Neural cell (in vitro differentiated cells): ENCODE data around the gene WDFY3. TPM values are rescaled to one million over a fixed set of nuclear protein-coding genes. Genes with fewer than 3 reads are reported as not detected.

ENCODE experiments used
- H2AFZ ChIP-seq: fragments of 200-600, 300-800 bp; sonication (generic), shearing (Covaris generic); 2 replicates; pipeline ENCODE4 v1.6.0; 2014; ENCODE audit warnings: low read depth, mild to moderate bottlenecking, antibody characterized with exemption, low read length, moderate library complexity
- H3F3A ChIP-seq: fragments of 200-600 bp; shearing (Covaris generic); 2 replicates; pipeline ENCODE4 v1.6.1; 2016; ENCODE audit warnings: mild to moderate bottlenecking, moderate library complexity, mixed read lengths, antibody characterized with exemption, low read length; ENCODE audit not compliant: insufficient read depth, poor library complexity, severe bottlenecking
- H3K27ac ChIP-seq: fragments of 200-600, 300-800 bp; sonication (generic), shearing (Covaris generic); 2 replicates; pipeline ENCODE4 v1.5.1; 2014; ENCODE audit warnings: mild to moderate bottlenecking, low read length, moderate library complexity
- H3K27me3 ChIP-seq: fragments of 300-800, 200-600 bp; sonication (generic), shearing (Covaris generic); 2 replicates; pipeline ENCODE4 v1.6.0; 2014; ENCODE audit warnings: mild to moderate bottlenecking, low read depth, low read length, moderate library complexity; ENCODE audit not compliant: insufficient read depth
- H3K36me3 ChIP-seq: fragments of 300-800, 200-600 bp; sonication (generic), shearing (Covaris generic); 2 replicates; pipeline ENCODE4 v1.5.1; 2014; ENCODE audit warnings: mild to moderate bottlenecking, antibody characterized with exemption, low read length, moderate library complexity; ENCODE audit not compliant: insufficient read depth
- H3K4me2 ChIP-seq: fragments of 300-800, 200-600 bp; sonication (generic), shearing (Covaris generic); 2 replicates; pipeline ENCODE4 v1.6.0; 2014; ENCODE audit warnings: mild to moderate bottlenecking, low read length
- H3K4me3 ChIP-seq: fragments of 300-800, 200-600 bp; sonication (generic), shearing (Covaris generic); 2 replicates; pipeline ENCODE4 v1.5.1; 2014; ENCODE audit warnings: mild to moderate bottlenecking, low read length, moderate library complexity
- H3K79me2 ChIP-seq: fragments of 200-600 bp; shearing (Covaris generic); replicated peaks from 2 replicates; pipeline ENCODE4 v1.6.0; 2014; ENCODE audit warnings: mild to moderate bottlenecking, low read length, moderate library complexity; ENCODE audit not compliant: insufficient read depth
- H3K9ac ChIP-seq: fragments of 300-800, 200-600 bp; sonication (generic), shearing (Covaris generic); 2 replicates; pipeline ENCODE4 v1.6.1; 2016; ENCODE audit warnings: mild to moderate bottlenecking, low read length, mixed read lengths
- H3K9me2 ChIP-seq: fragments of 200-600 bp; shearing (Covaris generic); 2 replicates; pipeline ENCODE4 v1.6.1; 2016; ENCODE audit warnings: mild to moderate bottlenecking, low read length, mixed read lengths; ENCODE audit not compliant: insufficient read depth
- H3K9me3 ChIP-seq: fragments of 200-600, 300-800 bp; sonication (generic), shearing (Covaris generic); 2 replicates; pipeline ENCODE4 v1.6.1; 2016; ENCODE audit warnings: mild to moderate bottlenecking, mixed run types, low read length, moderate library complexity, mixed read lengths
- H4K20me1 ChIP-seq: fragments of 200-600 bp; shearing (Covaris generic); 2 replicates; pipeline ENCODE4 v1.6.1; 2016; ENCODE audit warnings: mild to moderate bottlenecking, mixed run types; ENCODE audit not compliant: insufficient read depth
- CTCF ChIP-seq: fragments of 450-650 bp; IDR thresholded peaks from 2 replicates; pipeline ENCODE4 v1.5.1; 2014; ENCODE audit warnings: antibody characterized with exemption, mild to moderate bottlenecking, moderate library complexity; ENCODE audit not compliant: poor library complexity, severe bottlenecking
- EP300 ChIP-seq: fragments of 450-650 bp; conservative IDR thresholded peaks from 2 replicates; pipeline ENCODE4 v1.6.1; 2014; ENCODE audit warnings: antibody characterized with exemption, mild to moderate bottlenecking, moderate library complexity; ENCODE audit not compliant: poor library complexity, severe bottlenecking
- EZH2 ChIP-seq: fragments of 200-600, 300-800 bp; shearing (Covaris generic), sonication (generic); IDR thresholded peaks from 2 replicates; pipeline ENCODE4 v1.6.1; 2014; ENCODE audit warnings: antibody characterized with exemption, low read length, borderline replicate concordance, mild to moderate bottlenecking; ENCODE audit not compliant: insufficient read depth, poor library complexity, severe bottlenecking
- MXI1 ChIP-seq: fragments of 450-650 bp; conservative IDR thresholded peaks from 2 replicates; pipeline ENCODE4 v1.6.1; 2014; ENCODE audit warnings: antibody characterized with exemption, mild to moderate bottlenecking; ENCODE audit not compliant: poor library complexity, severe bottlenecking
- POLR2AphosphoS5 ChIP-seq: IDR thresholded peaks from 2 replicates; pipeline ENCODE4 v1.6.1; 2012
- RAD21 ChIP-seq: fragments of 450-650 bp; conservative IDR thresholded peaks from 2 replicates; pipeline ENCODE4 v1.6.1; 2014; ENCODE audit warnings: antibody characterized with exemption, mild to moderate bottlenecking, moderate library complexity
- REST ChIP-seq: IDR thresholded peaks from 2 replicates; pipeline ENCODE4 v1.6.1; 2012; ENCODE audit warnings: borderline replicate concordance
- SMC3 ChIP-seq: fragments of 450-650 bp; conservative IDR thresholded peaks from 2 replicates; pipeline ENCODE4 v1.6.1; 2014; ENCODE audit warnings: antibody characterized with exemption, mild to moderate bottlenecking, moderate library complexity; ENCODE audit not compliant: poor library complexity
- TAF1 ChIP-seq: IDR thresholded peaks from 2 replicates; pipeline ENCODE4 v1.6.1; 2012; ENCODE audit warnings: low read depth
- polyA plus RNA-seq: library from polyadenylated mRNA; depleted of rRNA; stranded (reverse); fragments of >200 nt; gene quantifications from 2 replicates; pipeline ENCODE4 v1.2.3, GENCODE V29; 2014

Gene WDFY3
- polyA plus RNA-seq, 1 donor from 2014 or later = 39.8 TPM

DNA sequence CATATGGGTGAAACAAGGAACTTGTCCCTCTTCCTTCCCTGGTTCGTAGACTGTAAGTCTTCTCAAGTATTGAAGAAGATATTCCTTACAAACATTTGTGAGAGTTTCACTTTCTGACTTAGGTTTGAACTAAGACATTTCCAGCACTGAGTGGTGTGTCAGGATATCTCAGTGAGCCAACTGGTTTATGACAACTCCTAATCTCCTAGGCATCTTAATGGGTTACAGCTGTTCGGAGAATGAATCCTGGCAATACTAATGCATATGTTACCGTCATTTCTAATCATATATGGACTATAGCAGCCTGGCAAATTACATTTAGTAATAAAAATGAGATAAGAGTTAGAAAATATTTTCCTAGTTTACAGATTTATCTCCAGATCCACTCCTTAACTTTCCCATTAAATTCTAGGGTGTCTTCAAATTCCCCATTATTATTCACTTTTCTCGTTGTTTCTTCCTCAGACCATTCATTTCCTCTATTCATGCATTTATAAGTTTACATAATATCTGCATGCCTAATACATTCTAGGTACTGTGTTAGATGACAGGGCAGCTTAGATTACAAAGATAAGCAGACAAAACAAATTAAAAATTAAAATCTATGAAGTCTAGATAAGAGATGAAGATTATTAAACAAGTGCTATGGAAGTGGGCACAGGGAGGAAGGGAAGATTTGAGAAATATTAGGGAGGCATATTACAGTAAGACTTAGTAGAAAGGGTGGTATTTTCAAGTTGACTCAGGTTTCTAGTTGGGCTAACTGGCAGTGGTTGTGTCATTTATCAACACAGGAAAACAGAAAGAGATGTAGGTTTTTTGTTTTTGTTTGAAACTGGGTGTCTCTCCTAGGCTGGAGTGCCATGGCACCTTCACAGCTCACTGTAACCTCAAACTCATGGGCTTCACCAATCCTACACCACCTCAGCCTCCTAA, 173.9 kb downstream of the WDFY3 start:
- Histone ChIP-seq H3K4me2 (no peak overlapping the region), H3K9me2 (no peaks in the 10 kb centered on the region), H3F3A (no peaks in the 10 kb centered on the region), H3K27me3 (no peaks in the 10 kb centered on the region), H3K79me2 (no peaks in the 10 kb centered on the region), H3K4me3 (no peak overlapping the region), H3K9ac (no peak overlapping the region), H4K20me1 (no peaks in the 10 kb centered on the region), H3K36me3 (peaks cover 9% of the 10 kb centered on the region), H2AFZ (no peak overlapping the region), H3K9me3 (no peaks in the 10 kb centered on the region), H3K27ac (no peak overlapping the region)
- TF ChIP-seq CTCF = no peak
- TF ChIP-seq POLR2AphosphoS5 = no peak
- TF ChIP-seq TAF1 = no peak

DNA sequence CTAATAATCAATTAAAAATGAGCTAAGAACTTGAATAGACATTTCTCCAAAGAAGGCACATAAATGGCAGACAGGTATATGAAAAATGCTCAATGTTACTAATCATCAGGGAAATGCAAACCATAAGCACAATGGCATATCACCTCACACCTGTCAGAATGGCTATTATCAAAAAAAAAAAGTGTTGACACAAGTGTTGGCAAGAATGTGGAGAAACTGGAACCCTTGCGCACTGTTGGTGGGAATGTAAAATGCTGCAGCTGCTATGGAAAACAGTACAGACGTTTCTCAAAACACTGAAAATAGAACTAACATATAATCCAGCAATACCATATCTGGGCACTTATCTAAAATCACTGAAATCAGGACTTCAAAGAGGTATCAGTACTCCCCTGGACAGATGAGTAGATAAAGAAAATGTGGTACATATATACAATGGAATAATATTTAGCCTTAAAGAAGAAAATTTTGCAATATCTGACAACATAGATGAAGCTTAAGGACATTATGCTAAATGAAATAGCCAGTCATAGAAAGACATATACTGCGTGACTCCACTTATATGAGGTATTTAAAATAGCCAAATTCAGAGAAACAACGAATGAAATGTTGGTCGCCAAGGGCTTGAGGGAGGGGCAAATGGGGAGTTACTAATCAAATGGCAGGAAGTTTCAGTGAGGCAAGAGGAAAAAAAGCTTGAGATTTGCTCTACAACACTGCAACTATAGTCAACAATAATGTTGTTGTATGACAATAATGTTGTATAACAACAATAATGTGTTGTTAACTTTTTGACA, 175.5 kb downstream of the WDFY3 start:
- Histone ChIP-seq H3K4me3 (no peak overlapping the region), H3K27ac (no peak overlapping the region), H3K9me2 (no peaks in the 10 kb centered on the region), H4K20me1 (no peaks in the 10 kb centered on the region), H3K79me2 (no peaks in the 10 kb centered on the region), H3K36me3 (peaks cover 24% of the 10 kb centered on the region), H3F3A (no peaks in the 10 kb centered on the region), H3K9me3 (no peaks in the 10 kb centered on the region), H3K9ac (no peak overlapping the region), H2AFZ (no peak overlapping the region), H3K4me2 (no peak overlapping the region), H3K27me3 (no peaks in the 10 kb centered on the region)
- TF ChIP-seq SMC3 = no peak
- TF ChIP-seq MXI1 = no peak
- TF ChIP-seq EZH2 = no peak
- no peak for TF ChIP-seq EP300
- no peak for TF ChIP-seq RAD21

GRCh38 chr4:84786478-84786877, 180.0 kb downstream of the WDFY3 start:
- Histone ChIP-seq H3K9me2 (no peaks in the 10 kb centered on the region), H3K27me3 (no peaks in the 10 kb centered on the region), H3F3A (no peaks in the 10 kb centered on the region), H3K4me2 (no peak overlapping the region), H3K4me3 (no peak overlapping the region), H2AFZ (no peak overlapping the region), H3K79me2 (no peaks in the 10 kb centered on the region), H4K20me1 (no peaks in the 10 kb centered on the region), H3K9ac (no peak overlapping the region), H3K36me3 (peaks cover 37% of the 10 kb centered on the region), H3K27ac (no peak overlapping the region), H3K9me3 (no peaks in the 10 kb centered on the region)
- TF ChIP-seq POLR2AphosphoS5 (no peak), RAD21 (no peak), EZH2 (no peak), TAF1 (no peak), CTCF (no peak), SMC3 (no peak), REST (no peak), MXI1 (no peak), EP300 (no peak)
